RWPE2 (cell line): ENCODE results near the gene FBXL17.
A peak's percentile ranks its signal among the peaks of the same experiment; 100 is the strongest.
"Not testable (repeated sequence)": the region's sequence is repeated elsewhere in the genome, so short reads cannot be mapped to it uniquely, and the experiment has no call there.

Experiments used
- ATAC-seq: fragments of 200-7000 bp; cut with Tn5 transposase; 3 replicates; pipeline ENCODE4 v1.9.1; 2021; ENCODE audit warnings: low read depth
- DNase-seq: peaks from one replicate; pipeline ENCODE4 v3.0.0-alpha.2; 2020; ENCODE audit warnings: low spot score
- H3K27ac ChIP-seq: fragments of 450-650 bp; 2 replicates; pipeline ENCODE4 v1.5.1; 2017; ENCODE audit warnings: mild to moderate bottlenecking; ENCODE audit not compliant: poor library complexity, severe bottlenecking
- H3K27me3 ChIP-seq: fragments of 250-450 bp; sonication (Bioruptor Pico); 2 replicates; pipeline ENCODE4 v1.5.1; 2021; ENCODE audit warnings: mild to moderate bottlenecking, moderate library complexity; ENCODE audit not compliant: insufficient read depth, poor library complexity, severe bottlenecking
- H3K36me3 ChIP-seq: fragments of 250-450 bp; sonication (Bioruptor Pico); 2 replicates; pipeline ENCODE4 v1.5.1; 2020; ENCODE audit warnings: low read depth, mild to moderate bottlenecking, moderate library complexity
- H3K4me1 ChIP-seq: fragments of 250-450 bp; sonication (Bioruptor Pico); 2 replicates; pipeline ENCODE4 v1.5.1; 2021; ENCODE audit warnings: mild to moderate bottlenecking, moderate library complexity; ENCODE audit not compliant: insufficient read depth, poor library complexity, severe bottlenecking
- H3K4me3 ChIP-seq: fragments of 250-450 bp; sonication (Bioruptor Pico); 2 replicates; pipeline ENCODE4 v1.5.1; 2021; ENCODE audit warnings: mild to moderate bottlenecking, moderate library complexity; ENCODE audit not compliant: severe bottlenecking
- H3K9me3 ChIP-seq: fragments of 250-450 bp; sonication (Bioruptor Pico); 2 replicates; pipeline ENCODE4 v1.5.1; 2021; ENCODE audit warnings: mild to moderate bottlenecking, moderate library complexity; ENCODE audit not compliant: severe bottlenecking
- TF ChIP-seq, protein P1 (sequence below): fragments of 450-650 bp; IDR thresholded peaks from one replicate; pipeline ENCODE4 v1.5.1; 2017; ENCODE audit warnings: mild to moderate bottlenecking, moderate library complexity; ENCODE audit not compliant: poor library complexity, severe bottlenecking

Gene FBXL17

DNA sequence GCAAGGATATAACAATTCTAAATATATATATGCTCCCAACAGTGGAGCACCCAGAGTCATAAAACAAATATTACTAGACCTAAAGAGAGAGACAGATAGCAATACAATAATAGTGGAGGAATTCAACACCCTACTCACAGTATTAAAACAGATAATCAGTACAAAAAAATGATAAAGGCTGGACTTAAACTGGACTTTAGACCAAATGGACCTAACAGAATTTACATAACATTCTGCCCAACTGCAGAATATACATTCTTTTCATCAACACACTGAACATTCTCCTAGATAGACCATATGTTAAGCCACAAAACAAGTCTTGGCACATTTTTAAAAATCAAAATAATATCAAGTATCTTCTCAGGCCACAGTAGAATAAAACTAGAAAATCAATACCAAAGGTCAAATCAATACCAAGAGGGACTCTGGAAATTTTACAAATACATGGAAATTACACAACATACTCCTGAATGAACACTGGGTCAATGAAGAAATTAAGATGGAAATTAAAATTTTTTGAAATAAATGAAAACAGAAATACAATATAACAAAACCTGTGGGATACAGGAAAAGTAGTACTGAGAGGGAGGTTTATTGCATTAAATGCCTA, 100.8 kb downstream of the FBXL17 start:
- Histone ChIP-seq H3K9me3 (no peaks in the 10 kb centered on the region), H3K4me3 (no peak overlapping the region), H3K27me3 (no peaks in the 10 kb centered on the region), H3K4me1 (no peaks in the 10 kb centered on the region), H3K27ac (no peak overlapping the region), H3K36me3 (no peaks in the 10 kb centered on the region)
- TF ChIP-seq, protein P1, sequence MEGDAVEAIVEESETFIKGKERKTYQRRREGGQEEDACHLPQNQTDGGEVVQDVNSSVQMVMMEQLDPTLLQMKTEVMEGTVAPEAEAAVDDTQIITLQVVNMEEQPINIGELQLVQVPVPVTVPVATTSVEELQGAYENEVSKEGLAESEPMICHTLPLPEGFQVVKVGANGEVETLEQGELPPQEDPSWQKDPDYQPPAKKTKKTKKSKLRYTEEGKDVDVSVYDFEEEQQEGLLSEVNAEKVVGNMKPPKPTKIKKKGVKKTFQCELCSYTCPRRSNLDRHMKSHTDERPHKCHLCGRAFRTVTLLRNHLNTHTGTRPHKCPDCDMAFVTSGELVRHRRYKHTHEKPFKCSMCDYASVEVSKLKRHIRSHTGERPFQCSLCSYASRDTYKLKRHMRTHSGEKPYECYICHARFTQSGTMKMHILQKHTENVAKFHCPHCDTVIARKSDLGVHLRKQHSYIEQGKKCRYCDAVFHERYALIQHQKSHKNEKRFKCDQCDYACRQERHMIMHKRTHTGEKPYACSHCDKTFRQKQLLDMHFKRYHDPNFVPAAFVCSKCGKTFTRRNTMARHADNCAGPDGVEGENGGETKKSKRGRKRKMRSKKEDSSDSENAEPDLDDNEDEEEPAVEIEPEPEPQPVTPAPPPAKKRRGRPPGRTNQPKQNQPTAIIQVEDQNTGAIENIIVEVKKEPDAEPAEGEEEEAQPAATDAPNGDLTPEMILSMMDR = no peak
- ATAC-seq = no peak
- DNase-seq = no peak

DNA sequence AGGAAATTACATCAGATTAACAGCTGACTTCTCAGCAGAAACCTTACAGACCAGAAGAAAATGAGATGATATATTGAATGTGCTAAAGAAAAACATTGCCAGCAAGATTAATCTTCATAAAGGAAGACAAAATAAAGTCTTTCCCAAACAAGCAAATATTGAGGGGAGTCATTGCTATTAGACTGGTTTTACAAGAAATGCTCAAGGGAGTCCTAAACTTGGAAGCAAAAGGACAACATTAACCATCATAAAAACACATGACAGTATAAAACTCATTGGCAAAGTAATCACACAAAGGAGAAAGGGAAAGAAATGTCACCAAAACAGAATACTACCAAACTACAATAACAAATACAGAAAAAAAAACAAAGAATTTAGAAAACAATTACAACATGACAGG, 101.7 kb downstream of the FBXL17 start:
- Histone ChIP-seq H3K4me3 (no peak overlapping the region), H3K36me3 (no peaks in the 10 kb centered on the region), H3K9me3 (no peaks in the 10 kb centered on the region), H3K27me3 (no peaks in the 10 kb centered on the region), H3K27ac (no peak overlapping the region), H3K4me1 (no peaks in the 10 kb centered on the region)
- ATAC-seq (no peak), DNase-seq (no peak)
- TF ChIP-seq, protein P1 = no peak

GRCh38 chr5:108278285-108279240, 103.3 kb downstream of the FBXL17 start:
- ATAC-seq (0 out of 3 replicates have a peak, but pooled peaks have one; percentile 10), DNase-seq (no peak)
- no peak overlapping the region for H3K4me3 ChIP-seq
- H3K27me3 ChIP-seq = no peaks in the 10 kb centered on the region
- TF ChIP-seq, protein P1 = no peak
- no peaks in the 10 kb centered on the region for H3K9me3 ChIP-seq
- no peaks in the 10 kb centered on the region for H3K4me1 ChIP-seq
- no peak overlapping the region for H3K27ac ChIP-seq
- H3K36me3 ChIP-seq = no peaks in the 10 kb centered on the region

GRCh38 chr5:108276187-108277050, 105.5 kb downstream of the FBXL17 start:
- no peak overlapping the region for H3K4me3 ChIP-seq
- H3K27me3 ChIP-seq = no peaks in the 10 kb centered on the region
- DNase-seq (no peak), ATAC-seq (no peak)
- no peak overlapping the region for H3K27ac ChIP-seq
- TF ChIP-seq, protein P1 = no peak
- H3K9me3 ChIP-seq = no peaks in the 10 kb centered on the region
- no peaks in the 10 kb centered on the region for H3K36me3 ChIP-seq
- no peaks in the 10 kb centered on the region for H3K4me1 ChIP-seq

DNA sequence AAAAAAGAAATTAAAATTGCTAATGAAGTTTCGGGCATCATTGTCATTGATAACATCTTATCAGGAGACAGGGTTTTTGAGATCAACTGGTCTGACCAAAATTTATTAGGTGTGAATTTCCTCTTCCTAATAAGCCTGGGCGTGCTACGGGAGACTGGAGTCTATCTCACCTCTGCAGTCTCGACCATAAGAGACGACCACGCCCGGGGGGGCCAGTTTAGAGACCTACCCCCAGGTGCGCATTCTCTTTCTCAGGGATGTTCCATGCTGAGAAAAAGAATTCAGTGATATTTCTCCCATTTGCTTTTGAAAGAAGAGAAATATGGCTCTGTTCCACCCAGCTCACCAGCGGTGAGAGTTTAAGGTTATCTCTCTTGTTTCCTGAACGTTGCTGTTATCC, 107.8 kb downstream of the FBXL17 start:
- H3K4me1 ChIP-seq, H3K27me3 ChIP-seq, H3K4me3 ChIP-seq, H3K27ac ChIP-seq, DNase-seq, ATAC-seq, H3K36me3 ChIP-seq, H3K9me3 ChIP-seq: not testable (repeated sequence)
